Measurements from ENCODE around the gene MYO18A.

DNA sequence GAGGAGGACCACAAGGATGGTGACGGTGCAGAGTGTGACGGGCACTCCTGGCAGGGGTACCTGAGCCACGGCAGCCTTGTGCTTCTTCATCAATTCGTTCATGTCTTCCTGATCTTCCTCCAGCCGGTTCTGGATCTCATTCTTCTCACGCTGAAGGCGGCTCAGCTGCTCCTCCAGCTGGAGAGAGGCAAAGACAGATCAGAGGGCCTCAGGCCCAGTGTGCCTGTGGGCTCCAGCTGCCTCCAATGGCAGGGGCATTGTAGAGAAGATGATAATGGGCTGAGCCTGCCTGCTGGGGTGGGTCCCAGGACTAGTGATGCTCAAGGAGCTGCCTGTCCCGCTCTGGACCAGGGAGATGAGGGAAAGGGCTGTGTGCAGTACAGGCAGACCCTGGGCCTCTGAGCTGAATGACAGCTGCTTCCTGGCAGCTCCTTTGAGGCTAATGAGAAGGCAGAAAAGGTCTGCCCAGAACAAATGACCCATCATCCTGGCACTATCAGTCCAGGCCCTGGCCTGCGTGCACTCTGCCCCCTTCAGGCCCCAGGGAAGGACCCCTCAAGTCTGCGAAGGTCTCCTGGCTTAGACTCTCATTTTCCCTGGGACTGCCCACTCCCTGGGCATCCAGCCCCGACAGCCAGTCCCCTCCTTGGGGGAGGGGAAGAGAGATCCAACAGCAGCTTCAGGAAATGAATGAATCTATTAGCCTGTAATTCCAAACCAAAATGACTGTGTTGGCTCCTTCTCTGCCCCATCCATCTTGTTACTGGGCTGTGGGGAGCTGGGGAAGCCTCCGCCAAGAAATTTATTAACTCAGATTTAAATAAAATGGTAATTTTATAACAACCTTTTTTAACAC, 89.2 kb downstream of the MYO18A start:
- TF ChIP-seq, protein P1, sequence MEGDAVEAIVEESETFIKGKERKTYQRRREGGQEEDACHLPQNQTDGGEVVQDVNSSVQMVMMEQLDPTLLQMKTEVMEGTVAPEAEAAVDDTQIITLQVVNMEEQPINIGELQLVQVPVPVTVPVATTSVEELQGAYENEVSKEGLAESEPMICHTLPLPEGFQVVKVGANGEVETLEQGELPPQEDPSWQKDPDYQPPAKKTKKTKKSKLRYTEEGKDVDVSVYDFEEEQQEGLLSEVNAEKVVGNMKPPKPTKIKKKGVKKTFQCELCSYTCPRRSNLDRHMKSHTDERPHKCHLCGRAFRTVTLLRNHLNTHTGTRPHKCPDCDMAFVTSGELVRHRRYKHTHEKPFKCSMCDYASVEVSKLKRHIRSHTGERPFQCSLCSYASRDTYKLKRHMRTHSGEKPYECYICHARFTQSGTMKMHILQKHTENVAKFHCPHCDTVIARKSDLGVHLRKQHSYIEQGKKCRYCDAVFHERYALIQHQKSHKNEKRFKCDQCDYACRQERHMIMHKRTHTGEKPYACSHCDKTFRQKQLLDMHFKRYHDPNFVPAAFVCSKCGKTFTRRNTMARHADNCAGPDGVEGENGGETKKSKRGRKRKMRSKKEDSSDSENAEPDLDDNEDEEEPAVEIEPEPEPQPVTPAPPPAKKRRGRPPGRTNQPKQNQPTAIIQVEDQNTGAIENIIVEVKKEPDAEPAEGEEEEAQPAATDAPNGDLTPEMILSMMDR (IDR thresholded peaks at IDR 0.05 in 2 of 3, conservative IDR thresholded peaks at IDR 0.05 in 1 of 3; ENCODE audit: borderline replicate concordance in 1 of 3, insufficient read depth in 1 of 3, low read depth in 2 of 3, low read length in 2 of 3) = no peak
- no peak for TF ChIP-seq EZH2 (IDR thresholded peaks at IDR 0.05)
- no peak for TF ChIP-seq POLR2A (IDR thresholded peaks at IDR 0.05; ENCODE audit: borderline replicate concordance, extremely low read depth, insufficient read depth, insufficient read length)

All from HCT116 (cell line).